ENCODE results near the gene ZNF117.

GRCh38 chr7:65002972-65003585 is 12.2 kb upstream of the ZNF117 start:
- TF ChIP-seq ATF3 (IDR thresholded peaks at IDR 0.05; ENCODE audit: borderline replicate concordance, extremely low read depth, low read depth, low read length) (no peak), NFIC (IDR thresholded peaks at IDR 0.05; ENCODE audit: low read depth, low read length) (no peak), REST (IDR thresholded peaks at IDR 0.05; ENCODE audit: low read depth, low read length) (no peak), LARP7 (IDR thresholded peaks at IDR 0.05) (no peak), HDAC2 (IDR thresholded peaks at IDR 0.05) (no peak), BACH1 (IDR thresholded peaks at IDR 0.05; ENCODE audit: borderline replicate concordance) (no peak), YBX1 (IDR thresholded peaks at IDR 0.05) (no peak), CTCF (IDR thresholded peaks at IDR 0.05 in 2 of 3, conservative IDR thresholded peaks at IDR 0.05 in 1 of 3; ENCODE audit: control insufficient read depth in 2 of 3, extremely low read depth in 1 of 3, insufficient read depth in 1 of 3, low read depth in 3 of 3, low read length in 3 of 3) (no peak)
- TF ChIP-seq, protein P1, sequence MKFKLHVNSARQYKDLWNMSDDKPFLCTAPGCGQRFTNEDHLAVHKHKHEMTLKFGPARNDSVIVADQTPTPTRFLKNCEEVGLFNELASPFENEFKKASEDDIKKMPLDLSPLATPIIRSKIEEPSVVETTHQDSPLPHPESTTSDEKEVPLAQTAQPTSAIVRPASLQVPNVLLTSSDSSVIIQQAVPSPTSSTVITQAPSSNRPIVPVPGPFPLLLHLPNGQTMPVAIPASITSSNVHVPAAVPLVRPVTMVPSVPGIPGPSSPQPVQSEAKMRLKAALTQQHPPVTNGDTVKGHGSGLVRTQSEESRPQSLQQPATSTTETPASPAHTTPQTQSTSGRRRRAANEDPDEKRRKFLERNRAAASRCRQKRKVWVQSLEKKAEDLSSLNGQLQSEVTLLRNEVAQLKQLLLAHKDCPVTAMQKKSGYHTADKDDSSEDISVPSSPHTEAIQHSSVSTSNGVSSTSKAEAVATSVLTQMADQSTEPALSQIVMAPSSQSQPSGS (IDR thresholded peaks at IDR 0.05; ENCODE audit: low read length): no peak
